Measurements from ENCODE around the gene SCARF2. TPM values are rescaled to one million over a fixed set of nuclear protein-coding genes. Genes with fewer than 3 reads are reported as not detected.

Gene SCARF2
- total and polyA plus RNA-seq, 2 of the 13 experiments (the other 11 are each of a cell fraction or from before 2014, with no cell fraction given): 3.3 to 6.2 TPM

GRCh38 chr22:20441631-20442484 is 4.2 kb upstream of the SCARF2 start (continued):
- TF ChIP-seq EP300 (IDR thresholded peaks at IDR 0.05; ENCODE audit: low read depth in 2 of 2, low read length in 2 of 2) (no peak), EP300 (CRISPR knock-in tag; IDR thresholded peaks at IDR 0.05; ENCODE audit: borderline replicate concordance) (no peak), ZNF605 (CRISPR knock-in tag; IDR thresholded peaks at IDR 0.05) (no peak), SP4 (CRISPR knock-in tag; IDR thresholded peaks at IDR 0.05) (no peak), AGO2 (optimal IDR thresholded peaks at IDR 0.05; ENCODE audit: low read depth, low read length) (peak; percentile 17), ZBTB7A (CRISPR knock-in tag; IDR thresholded peaks at IDR 0.05) (no peak), ZFP37 (CRISPR knock-in tag; IDR thresholded peaks at IDR 0.05; ENCODE audit: borderline replicate concordance) (no peak), PRDM4 (CRISPR knock-in tag; IDR thresholded peaks at IDR 0.05; ENCODE audit: borderline replicate concordance) (no peak), ELK4 (CRISPR knock-in tag; IDR thresholded peaks at IDR 0.05; ENCODE audit: borderline replicate concordance) (no peak), ZNF687 (CRISPR knock-in tag; IDR thresholded peaks at IDR 0.05) (peak; percentile 49), UBTF (CRISPR knock-in tag; IDR thresholded peaks at IDR 0.05) (0 out of 2 replicates have a peak, but pooled peaks have one; percentile 31), CEBPB (IDR thresholded peaks at IDR 0.05; ENCODE audit: borderline replicate concordance, low read depth, low read length) (0 out of 2 replicates have a peak, but pooled peaks have one; percentile 33), ESRRA (CRISPR knock-in tag; IDR thresholded peaks at IDR 0.05; ENCODE audit: low read depth) (no peak), ZBTB7B (CRISPR knock-in tag; IDR thresholded peaks at IDR 0.05) (0 out of 2 replicates have a peak, but pooled peaks have one; percentile 21), PATZ1 (CRISPR knock-in tag; IDR thresholded peaks at IDR 0.05) (no peak)

All from HepG2 (cell line).